ENCODE results near the gene PIK3R2.

- TF ChIP-seq CTCF (optimal IDR thresholded peaks at IDR 0.05 in 1 of 3, IDR thresholded peaks at IDR 0.05 in 1 of 3, conservative IDR thresholded peaks at IDR 0.05 in 1 of 3; ENCODE audit: extremely low read depth in 1 of 3, insufficient read depth in 2 of 3, low read length in 3 of 3) (no peak), EZH2 (IDR thresholded peaks at IDR 0.05; ENCODE audit: low read length) (no peak)
These were observed 17.0 kb upstream of the PIK3R2 start for GRCh38 chr19:18135712-18136584.

Measured in keratinocyte (primary cell).